ENCODE measurements around the gene PRR5L. TPM values are rescaled to one million over a fixed set of nuclear protein-coding genes. Genes with fewer than 3 reads are reported as not detected.

The PRR5L gene
- total RNA-seq, 4 donors from 2014 or later = 1.1 to 3.4 (median 1.7) TPM

DNA sequence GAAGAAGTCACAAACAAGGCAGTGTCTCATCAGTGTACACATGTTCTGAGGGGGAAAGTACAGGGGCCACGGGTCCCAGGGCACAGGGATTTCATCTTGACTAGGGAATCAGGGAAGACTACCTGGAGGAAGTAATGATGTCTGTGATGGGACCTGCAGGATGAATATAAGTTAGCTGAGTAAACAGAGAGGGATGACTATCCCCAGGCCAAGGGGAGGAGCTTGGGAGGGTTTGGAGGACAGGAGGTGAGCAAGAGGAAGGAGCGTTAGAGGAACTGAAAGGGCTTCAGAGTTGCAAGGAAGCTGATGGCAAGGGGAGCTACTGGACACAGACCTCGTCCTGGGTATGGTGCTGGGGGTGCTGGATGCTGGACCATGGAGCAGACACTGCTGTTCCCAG lies 157.6 kb downstream of the PRR5L start:
- H3K4me3 ChIP-seq (ENCODE audit: low read depth, poor library complexity, severe bottlenecking) = no peak overlapping the region
- 80 to 82% methylated on average over 3 of the region's 3 CpGs for WGBS, 2 donors
- TF ChIP-seq, protein P1, sequence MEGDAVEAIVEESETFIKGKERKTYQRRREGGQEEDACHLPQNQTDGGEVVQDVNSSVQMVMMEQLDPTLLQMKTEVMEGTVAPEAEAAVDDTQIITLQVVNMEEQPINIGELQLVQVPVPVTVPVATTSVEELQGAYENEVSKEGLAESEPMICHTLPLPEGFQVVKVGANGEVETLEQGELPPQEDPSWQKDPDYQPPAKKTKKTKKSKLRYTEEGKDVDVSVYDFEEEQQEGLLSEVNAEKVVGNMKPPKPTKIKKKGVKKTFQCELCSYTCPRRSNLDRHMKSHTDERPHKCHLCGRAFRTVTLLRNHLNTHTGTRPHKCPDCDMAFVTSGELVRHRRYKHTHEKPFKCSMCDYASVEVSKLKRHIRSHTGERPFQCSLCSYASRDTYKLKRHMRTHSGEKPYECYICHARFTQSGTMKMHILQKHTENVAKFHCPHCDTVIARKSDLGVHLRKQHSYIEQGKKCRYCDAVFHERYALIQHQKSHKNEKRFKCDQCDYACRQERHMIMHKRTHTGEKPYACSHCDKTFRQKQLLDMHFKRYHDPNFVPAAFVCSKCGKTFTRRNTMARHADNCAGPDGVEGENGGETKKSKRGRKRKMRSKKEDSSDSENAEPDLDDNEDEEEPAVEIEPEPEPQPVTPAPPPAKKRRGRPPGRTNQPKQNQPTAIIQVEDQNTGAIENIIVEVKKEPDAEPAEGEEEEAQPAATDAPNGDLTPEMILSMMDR (IDR thresholded peaks at IDR 0.05) = no peak
- TF ChIP-seq POLR2A (IDR thresholded peaks at IDR 0.05) = no peak
- intact Hi-C loops (cut with DNase I; ENCODE audit: low total_unique reads) = no loop called here
- no peak for DNase-seq (ENCODE audit: low spot score in 2 of 2)

DNA sequence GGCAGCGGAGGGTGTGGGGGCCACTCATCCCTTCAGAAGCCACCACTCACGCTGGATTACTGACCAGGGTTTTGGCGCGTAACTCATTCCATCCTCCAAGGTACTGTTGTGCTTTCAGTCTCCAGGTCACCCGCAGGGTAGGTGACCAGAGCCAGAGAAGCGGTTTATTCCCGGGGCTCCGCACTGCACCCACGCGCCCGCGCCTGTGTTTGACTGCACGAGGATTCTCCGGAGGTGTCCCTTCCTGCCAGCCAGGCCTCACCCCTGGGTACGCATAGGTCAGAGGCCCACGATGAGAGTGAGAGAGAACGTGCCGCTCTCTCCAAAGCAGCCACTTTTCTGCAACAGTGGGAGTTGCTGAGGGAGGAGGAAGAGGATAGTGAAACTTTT lies 158.5 kb downstream of the PRR5L start:
- DNase-seq (ENCODE audit: low spot score in 2 of 2) = no peak
- intact Hi-C loops (cut with DNase I; ENCODE audit: low total_unique reads) = no loop called here
- no peak overlapping the region for H3K4me3 ChIP-seq (ENCODE audit: low read depth, poor library complexity, severe bottlenecking)
- WGBS, 2 donors = 85 to 88% methylated on average over 17 to 18 of the region's 18 CpGs
- TF ChIP-seq POLR2A (IDR thresholded peaks at IDR 0.05) = no peak
- TF ChIP-seq, protein P1 (IDR thresholded peaks at IDR 0.05) = no peak

DNA sequence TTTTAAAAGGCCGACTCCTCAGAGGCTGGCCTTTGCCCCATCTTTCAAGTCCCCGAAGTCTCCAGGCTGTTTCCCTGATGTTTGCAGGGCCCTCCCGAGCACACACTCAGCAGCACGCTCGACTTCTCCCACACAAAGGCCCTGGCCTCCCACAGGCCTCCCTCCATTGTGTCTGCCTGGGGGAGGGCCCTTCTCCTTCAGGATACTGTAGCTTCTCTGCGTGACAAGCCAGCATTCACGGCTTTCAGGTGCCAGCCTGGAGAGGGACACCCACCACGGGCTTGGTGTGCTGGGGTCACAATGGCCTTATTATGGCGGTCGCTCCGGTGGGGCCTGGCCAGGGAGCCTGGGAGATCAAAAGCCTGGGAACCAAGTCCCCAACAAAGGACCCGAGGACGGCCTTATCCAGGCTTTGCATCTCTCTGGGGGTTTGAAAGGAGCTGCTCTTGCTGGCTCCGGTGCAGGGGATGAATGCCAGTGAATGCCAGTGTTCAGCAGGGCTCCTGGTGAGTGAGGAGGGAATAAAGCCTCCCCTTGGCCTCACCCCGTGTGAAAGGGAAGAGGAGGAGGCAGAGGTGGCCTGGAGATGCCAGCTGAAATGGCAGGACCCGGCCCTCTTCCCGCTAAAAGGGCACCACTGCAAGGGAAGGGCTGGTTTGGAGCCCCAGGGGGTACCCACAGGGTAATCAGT lies 159.0 kb downstream of the PRR5L start:
- TF ChIP-seq, protein P1 (IDR thresholded peaks at IDR 0.05) = no peak
- no peak for TF ChIP-seq POLR2A (IDR thresholded peaks at IDR 0.05)
- H3K4me3 ChIP-seq (ENCODE audit: low read depth, poor library complexity, severe bottlenecking) = no peak overlapping the region
- no peak for DNase-seq (ENCODE audit: low spot score in 2 of 2)

DNA sequence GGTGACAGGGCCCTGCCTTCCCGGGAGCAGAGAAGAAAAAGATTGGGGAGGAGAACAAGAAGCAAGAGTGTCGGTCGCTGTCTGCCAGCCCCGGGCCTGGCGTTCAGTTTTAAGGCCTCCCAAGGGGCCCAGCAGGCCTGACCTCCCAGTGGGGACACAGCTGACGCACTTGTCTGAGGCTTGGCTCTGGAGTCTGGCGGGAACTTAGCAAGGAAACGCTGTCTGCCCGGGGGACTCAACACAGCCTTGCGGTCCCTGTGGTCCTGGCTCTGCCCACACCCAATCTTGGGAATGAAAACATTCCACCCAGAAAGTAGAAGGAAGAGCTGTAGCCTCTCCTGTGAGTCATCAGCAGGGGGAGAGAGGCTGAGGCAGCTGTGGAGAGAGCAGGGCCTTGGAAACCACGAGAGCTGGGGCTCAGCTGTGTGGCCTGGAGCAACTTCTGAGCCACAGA lies 159.6 kb downstream of the PRR5L start:
- TF ChIP-seq POLR2A (IDR thresholded peaks at IDR 0.05) = no peak
- TF ChIP-seq, protein P1 (IDR thresholded peaks at IDR 0.05) = no peak
- peak; percentile 60 to 91 for DNase-seq (ENCODE audit: low spot score in 2 of 2)
- intact Hi-C loops (cut with DNase I; ENCODE audit: low total_unique reads) = no loop called here
- WGBS, 2 donors = 41% methylated on average over 11 of the region's 11 CpGs
- H3K4me3 ChIP-seq (ENCODE audit: low read depth, poor library complexity, severe bottlenecking) = no peak overlapping the region

More for the DNA sequence above, 159.0 kb downstream of the PRR5L start:
- WGBS, 2 donors = 76 to 77% methylated on average over 14 to 17 of the region's 17 CpGs
- intact Hi-C loops (cut with DNase I; ENCODE audit: low total_unique reads) = no loop called here

DNA sequence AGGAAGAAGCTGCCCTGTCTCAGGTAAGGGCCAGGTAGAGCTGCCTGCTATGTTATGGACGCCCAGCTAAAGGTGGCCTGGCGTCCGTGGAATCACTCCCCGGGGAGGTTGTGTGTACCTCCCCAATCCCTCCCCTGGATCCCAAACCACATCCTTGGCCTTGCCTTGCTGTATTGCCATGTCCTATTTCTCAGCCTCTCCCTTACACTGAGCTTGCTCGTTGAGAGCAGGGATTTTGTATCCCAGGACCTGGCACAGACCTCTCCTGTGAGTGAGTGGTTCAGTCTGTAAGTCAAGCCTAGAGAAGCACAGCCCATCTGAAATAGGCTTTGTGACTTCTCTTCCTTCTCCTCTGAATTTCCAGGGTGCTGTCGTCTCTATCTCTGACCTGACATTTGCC lies 160.1 kb downstream of the PRR5L start:
- no peak for DNase-seq (ENCODE audit: low spot score in 2 of 2)
- no peak overlapping the region for H3K4me3 ChIP-seq (ENCODE audit: low read depth, poor library complexity, severe bottlenecking)
- intact Hi-C loops (cut with DNase I; ENCODE audit: low total_unique reads) = no loop called here
- TF ChIP-seq, protein P1 (IDR thresholded peaks at IDR 0.05) = no peak
- TF ChIP-seq POLR2A (IDR thresholded peaks at IDR 0.05) = no peak
- WGBS, 2 donors = 64 to 67% methylated on average over 6 of the region's 6 CpGs
